B cell (primary cell): ENCODE data around the gene FTSJ3. TPM values are rescaled to one million over a fixed set of nuclear protein-coding genes. Genes with fewer than 3 reads are reported as not detected.
"Not testable (repeated sequence)": the region's sequence is repeated elsewhere in the genome, so short reads cannot be mapped to it uniquely, and the experiment has no call there.

Experiments used
- ATAC-seq: fragments of 200-7000 bp; cut with Tn5 transposase; one replicate; pipeline ENCODE4 v1.10.0; 2021; ENCODE audit warnings: low read depth, mild to moderate bottlenecking, moderate number of reproducible peaks, moderate library complexity
- CTCF ChIA-PET: fragments of 350-600 bp; sonication (Branson Sonifier 250); formaldehyde crosslinking; loops from one replicate; lab custom pipeline; 2021; ENCODE audit warnings: antibody characterized with exemption, inconsistent platforms; lab: Charles Lee
- POLR2A ChIA-PET: fragments of 350-600 bp; sonication (Branson Sonifier 250); formaldehyde crosslinking; loops from one replicate; lab custom pipeline; 2021; ENCODE audit warnings: antibody characterized with exemption; lab: Charles Lee
- DNase-seq: peaks from one replicate; pipeline ENCODE4 v3.0.0; 2013
- H2AFZ ChIP-seq: 2 replicates; pipeline ENCODE4 v1.6.1; 2012; ENCODE audit warnings: mild to moderate bottlenecking, low read depth, low read length; ENCODE audit not compliant: insufficient read depth, poor library complexity, severe bottlenecking
- H3K27ac ChIP-seq, 2 donors: 1 replicate in 1 of 2; 2 replicates in 1 of 2; pipeline ENCODE4 v1.5.1; 2012 to 2013; ENCODE audit warnings: low read length in 2 of 2, mild to moderate bottlenecking in 2 of 2, moderate library complexity in 1 of 2
- H3K27me3 ChIP-seq, 4 experiments: fragments of 200-600 bp in 1 of 4; sonication (generic) in 1 of 4; replicated peaks in 1 of 4; 1 replicate in 2 of 4; 2 replicates in 2 of 4; pipeline versions ENCODE4 v1.6.1 to v1.7.0; 2013 to 2016; ENCODE audit warnings: low read length in 3 of 4, mild to moderate bottlenecking in 2 of 4, mixed read lengths in 1 of 4, moderate library complexity in 1 of 4; ENCODE audit not compliant: insufficient read depth in 4 of 4, control insufficient read depth in 3 of 4; ENCODE audit errors: control extremely low read depth in 1 of 4
- H3K36me3 ChIP-seq, 2 experiments: replicated peaks in 1 of 2; 1 replicate in 1 of 2; 2 replicates in 1 of 2; pipeline versions ENCODE4 v1.6.1 to v1.7.1; 2013; ENCODE audit warnings: low read length in 1 of 2; ENCODE audit not compliant: insufficient read depth in 2 of 2, control insufficient read depth in 1 of 2; ENCODE audit errors: control extremely low read depth in 1 of 2, extremely low read depth in 1 of 2
- H3K4me1 ChIP-seq, 2 donors: fragments of 200-600 bp in 1 of 2; sonication (generic) in 1 of 2; 1 replicate in 1 of 2; 2 replicates in 1 of 2; pipeline versions ENCODE4 v1.5.1 to v1.6.1; 2013 to 2017; ENCODE audit warnings: low read length in 2 of 2; ENCODE audit not compliant: control insufficient read depth in 2 of 2, insufficient read depth in 2 of 2
- H3K4me2 ChIP-seq: replicated peaks from 2 replicates; pipeline ENCODE3; 2012; ENCODE audit warnings: mild to moderate bottlenecking, low read depth, low read length; ENCODE audit not compliant: poor library complexity, severe bottlenecking
- H3K4me3 ChIP-seq, 5 experiments: fragments of 200-600 bp in 1 of 5; sonication (generic) in 1 of 5; 1 replicate in 3 of 5; 2 replicates in 2 of 5; pipeline versions ENCODE4 v1.5.1 to v1.7.0; 2011 to 2016; ENCODE audit warnings: low read length in 4 of 5, mild to moderate bottlenecking in 4 of 5, low read depth in 2 of 5, control low read depth in 1 of 5, moderate library complexity in 1 of 5; ENCODE audit not compliant: insufficient read depth in 1 of 5; ENCODE audit errors: control extremely low read depth in 1 of 5, extremely low read depth in 1 of 5
- H3K79me2 ChIP-seq: fragments of 200-600 bp; sonication (generic); one replicate; pipeline ENCODE4 v1.6.0; 2016; ENCODE audit warnings: low read length; ENCODE audit not compliant: control insufficient read depth, insufficient read depth
- H3K9ac ChIP-seq: fragments of 200-600 bp; sonication (generic); 2 replicates; pipeline ENCODE4 v1.6.1; 2017; ENCODE audit warnings: mild to moderate bottlenecking, low read length, moderate library complexity
- H3K9me3 ChIP-seq, 3 donors: one replicate each; pipeline versions ENCODE4 v1.6.1 to v1.7.1; 2013; ENCODE audit warnings: low read length in 2 of 3; ENCODE audit not compliant: control insufficient read depth in 2 of 3, insufficient read depth in 1 of 3; ENCODE audit errors: control extremely low read depth in 1 of 3
- H4K20me1 ChIP-seq: 2 replicates; pipeline ENCODE4 v1.6.0; 2012; ENCODE audit warnings: mild to moderate bottlenecking, low read length; ENCODE audit not compliant: insufficient read depth, control insufficient read depth, poor library complexity, severe bottlenecking
- H3K27ac Mint-ChIP-seq: one replicate; pipeline ENCODE4 v1.8.0; 2021; ENCODE audit warnings: mixed read lengths
- H3K27me3 Mint-ChIP-seq: one replicate; pipeline ENCODE4 v1.8.0; 2021; ENCODE audit warnings: mixed read lengths
- H3K4me1 Mint-ChIP-seq: one replicate; pipeline ENCODE4 v1.8.0; 2021; ENCODE audit warnings: mixed read lengths
- H3K4me3 Mint-ChIP-seq: one replicate; pipeline ENCODE4 v1.8.0; 2021; ENCODE audit warnings: mixed read lengths
- H3K9me3 Mint-ChIP-seq: one replicate; pipeline ENCODE4 v1.8.0; 2022; ENCODE audit warnings: mixed read lengths; ENCODE audit not compliant: insufficient read depth
- EZH2 ChIP-seq: IDR thresholded peaks from 2 replicates; pipeline ENCODE4 v1.6.1; 2012; ENCODE audit warnings: borderline replicate concordance, low read depth, mild to moderate bottlenecking, moderate library complexity, low read length; ENCODE audit not compliant: insufficient read depth, poor library complexity, severe bottlenecking
- WGBS: methylation state at CpG from one replicate; pipeline ENCODE4 v1.1.5; 2013; ENCODE audit warnings: missing lambda C conversion rate; ENCODE audit not compliant: insufficient coverage; 5-methylcytosine and 5-hydroxymethylcytosine counted together
- intact Hi-C: fragments of 100-400 bp; cut with micrococcal nuclease; formaldehyde crosslinking; loops from one replicate; pipeline ENCODE4 v1.10.0; 2022
- polyA plus RNA-seq: library from polyadenylated mRNA; depleted of rRNA; stranded (reverse); fragments of >200 nt; gene quantifications from 2 replicates; pipeline ENCODE4 v1.2.3, GENCODE V29; 2012
- total RNA-seq, 2 donors: library from RNA; stranded (reverse); fragments of 120-200 nt in 1 of 2; gene quantifications; 1 replicate in 1 of 2; 2 replicates in 1 of 2; pipeline versions ENCODE4 v1.2.3 to v1.2.4, GENCODE V29; 2013 to 2022
- TF ChIP-seq, protein P1 (sequence below): fragments of 200-600 bp; IDR thresholded peaks from one replicate; pipeline ENCODE4 v1.8.0; 2022; ENCODE audit warnings: antibody characterized with exemption, mild to moderate bottlenecking

The FTSJ3 gene
- total and polyA plus RNA-seq, 2 donors (not counting 1 experiment from before 2014, with no cell fraction given), result 26.5 to 75.9 TPM

DNA sequence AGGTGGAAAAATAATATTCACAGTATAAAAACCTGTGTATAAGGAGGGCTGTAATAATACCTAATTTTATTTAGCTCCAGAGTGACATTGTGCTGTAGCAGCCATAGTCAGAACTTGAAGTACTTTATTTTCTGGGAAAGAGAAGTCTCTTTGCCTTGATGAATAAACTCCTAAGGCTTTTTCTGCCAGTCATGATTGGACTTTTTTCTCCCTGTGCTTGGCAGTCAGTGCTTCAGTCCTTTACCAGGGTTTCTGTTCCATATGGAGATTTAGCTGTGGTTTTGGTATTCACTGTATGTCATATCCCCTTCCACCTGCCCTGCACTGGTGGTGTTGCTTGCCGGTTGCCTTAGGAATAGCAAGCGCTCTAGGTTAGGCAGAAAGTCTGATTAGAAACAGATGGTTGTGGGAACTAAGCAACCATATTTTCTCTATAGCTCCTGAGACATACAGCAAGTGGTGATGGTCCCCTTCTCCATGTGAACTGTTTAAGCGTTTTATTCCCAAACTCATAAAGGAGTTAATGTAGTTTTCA is 28.8 kb downstream of the FTSJ3 start:
- Histone ChIP-seq H3K79me2 (peaks cover 28% of the 10 kb centered on the region), H3K4me2 (no peak overlapping the region), H3K9me3 (no peaks in the 10 kb centered on the region), H2AFZ (no peak overlapping the region), H3K36me3 (peaks cover 2 to 92% of the 10 kb centered on the region in 2 experiments), H3K4me1 (no peaks in the 10 kb centered on the region), H4K20me1 (peaks cover 24% of the 10 kb centered on the region), H3K9ac (no peak overlapping the region), H3K4me3 (no peak overlapping the region), H3K27me3 (no peaks in the 10 kb centered on the region), H3K27ac (no peak overlapping the region)
- Mint-ChIP-seq H3K4me3 (no peak overlapping the region), H3K27me3 (no peaks in the 10 kb centered on the region), H3K4me1 (no peaks in the 10 kb centered on the region), H3K27ac (no peak overlapping the region), H3K9me3 (no peaks in the 10 kb centered on the region)
- no CpG with 5 or more reads among the region's 3 CpGs for WGBS
- ATAC-seq (no peak), DNase-seq (no peak)
- ChIA-PET CTCF (interaction anchor here (0.7 to 1.2 kb wide), 2 partner anchors 27 to 100 kb away, joined by 3 read pairs; no protein-coding TSS in a partner anchor), POLR2A (no interaction called here)
- no peak for TF ChIP-seq EZH2
- TF ChIP-seq, protein P1, sequence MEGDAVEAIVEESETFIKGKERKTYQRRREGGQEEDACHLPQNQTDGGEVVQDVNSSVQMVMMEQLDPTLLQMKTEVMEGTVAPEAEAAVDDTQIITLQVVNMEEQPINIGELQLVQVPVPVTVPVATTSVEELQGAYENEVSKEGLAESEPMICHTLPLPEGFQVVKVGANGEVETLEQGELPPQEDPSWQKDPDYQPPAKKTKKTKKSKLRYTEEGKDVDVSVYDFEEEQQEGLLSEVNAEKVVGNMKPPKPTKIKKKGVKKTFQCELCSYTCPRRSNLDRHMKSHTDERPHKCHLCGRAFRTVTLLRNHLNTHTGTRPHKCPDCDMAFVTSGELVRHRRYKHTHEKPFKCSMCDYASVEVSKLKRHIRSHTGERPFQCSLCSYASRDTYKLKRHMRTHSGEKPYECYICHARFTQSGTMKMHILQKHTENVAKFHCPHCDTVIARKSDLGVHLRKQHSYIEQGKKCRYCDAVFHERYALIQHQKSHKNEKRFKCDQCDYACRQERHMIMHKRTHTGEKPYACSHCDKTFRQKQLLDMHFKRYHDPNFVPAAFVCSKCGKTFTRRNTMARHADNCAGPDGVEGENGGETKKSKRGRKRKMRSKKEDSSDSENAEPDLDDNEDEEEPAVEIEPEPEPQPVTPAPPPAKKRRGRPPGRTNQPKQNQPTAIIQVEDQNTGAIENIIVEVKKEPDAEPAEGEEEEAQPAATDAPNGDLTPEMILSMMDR, result no peak
- intact Hi-C loops, result no loop called here

DNA sequence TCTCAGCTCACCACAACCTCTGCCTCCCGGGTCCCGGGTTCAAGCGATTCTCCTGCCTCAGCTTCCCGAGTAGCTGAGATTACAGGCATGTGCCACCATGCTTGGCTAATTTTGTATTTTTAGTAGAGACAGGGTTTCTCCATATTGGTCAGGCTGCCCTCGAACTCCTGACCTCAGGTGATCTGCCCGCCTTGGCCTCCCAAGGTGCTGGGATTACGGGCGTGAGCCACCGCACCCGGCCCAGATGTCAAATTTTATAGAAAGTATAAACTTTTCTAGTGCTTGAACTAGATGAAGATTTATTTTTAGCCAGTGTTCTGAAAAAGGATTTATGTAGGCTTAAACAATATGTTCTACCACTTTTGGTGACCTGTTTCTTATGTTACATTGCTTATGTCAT is 31.1 kb downstream of the FTSJ3 start:
- intact Hi-C loops, H2AFZ ChIP-seq, CTCF ChIA-PET, H3K9me3 Mint-ChIP-seq, H3K4me1 ChIP-seq, H3K27me3 Mint-ChIP-seq, ATAC-seq, DNase-seq, H3K4me2 ChIP-seq, H3K27me3 ChIP-seq, POLR2A ChIA-PET, H3K9ac ChIP-seq, H3K4me3 Mint-ChIP-seq, H3K9me3 ChIP-seq, H3K4me1 Mint-ChIP-seq, H3K27ac Mint-ChIP-seq, H3K4me3 ChIP-seq, H3K27ac ChIP-seq: not testable (repeated sequence)
- Histone ChIP-seq H3K36me3 (peaks cover 2 to 95% of the 10 kb centered on the region in 2 experiments), H4K20me1 (peaks cover 24% of the 10 kb centered on the region), H3K79me2 (peaks cover 40% of the 10 kb centered on the region)
- 100% methylated on average over 2 of the region's 10 CpGs for WGBS
